AG04450 (cell line): Measurements from ENCODE around the gene ZFHX3. TPM values are rescaled to one million over a fixed set of nuclear protein-coding genes. Genes with fewer than 3 reads are reported as not detected.

Experiments
- CTCF ChIA-PET: fragments of 300-600, 350-600 bp; formaldehyde crosslinking; extraction: SDS; loops from one replicate; lab custom pipeline; 2022; ENCODE audit warnings: antibody characterized with exemption, inconsistent platforms; lab: Charles Lee
- POLR2A ChIA-PET: fragments of 350-600 bp; formaldehyde crosslinking; extraction: SDS; loops from one replicate; lab custom pipeline; 2021; ENCODE audit warnings: antibody characterized with exemption, inconsistent platforms; lab: Yijun Ruan, JAX
- DNase-seq: peaks from one replicate; pipeline ENCODE4 v3.0.0-alpha.2; 2011; ENCODE audit warnings: low read depth, low spot score
- H3K27ac ChIP-seq: one replicate; pipeline ENCODE4 v1.5.1; 2012; ENCODE audit warnings: low read depth, low read length, control low read depth
- H3K27me3 ChIP-seq: one replicate; pipeline ENCODE4 v1.6.0; 2012; ENCODE audit warnings: low read length; ENCODE audit not compliant: control insufficient read depth, insufficient read depth
- H3K4me3 ChIP-seq: 2 replicates; pipeline ENCODE4 v1.5.1; 2011; ENCODE audit warnings: mild to moderate bottlenecking, low read depth, low read length, control low read depth
- H3K9me3 ChIP-seq: 2 replicates; pipeline ENCODE4 v1.5.1; 2012; ENCODE audit warnings: low read length; ENCODE audit not compliant: control insufficient read depth, insufficient read depth
- CTCF ChIP-seq: IDR thresholded peaks from 2 replicates; pipeline ENCODE4 v1.5.1; 2011; ENCODE audit warnings: low read depth, low read length, control low read depth, inconsistent platforms
- polyA plus RNA-seq: library from polyadenylated mRNA; depleted of rRNA; stranded (reverse); fragments of >200 nt; gene quantifications from 2 replicates; pipeline ENCODE4 v1.2.3, GENCODE V29; 2011

The ZFHX3 gene
- polyA plus RNA-seq, 1 experiment = 3.3 TPM

GRCh38 chr16:72833482-72833881 lies 214.4 kb downstream of the ZFHX3 start:
- ChIA-PET CTCF (interaction anchor here (0.6 to 3.2 kb wide), 49 partner anchors 8 to 1122 kb away, joined by 3 to 120 read pairs (median 10); partner anchors contain the start of gene ZFHX3), POLR2A (no interaction called here)
- no peak for DNase-seq
- Histone ChIP-seq H3K27ac (no peak overlapping the region), H3K4me3 (no peak overlapping the region), H3K9me3 (no peaks in the 10 kb centered on the region), H3K27me3 (no peaks in the 10 kb centered on the region)
- no peak for TF ChIP-seq CTCF

- H3K27me3 ChIP-seq = no peaks in the 10 kb centered on the region
- no peak for DNase-seq
- H3K9me3 ChIP-seq = no peaks in the 10 kb centered on the region
- no peak overlapping the region for H3K27ac ChIP-seq
- no peak overlapping the region for H3K4me3 ChIP-seq
- ChIA-PET CTCF (interaction anchor here (0.5 to 3.2 kb wide), 129 partner anchors 8 to 1202 kb away, joined by 3 to 120 read pairs (median 5); partner anchors contain the start of gene ZFHX3), POLR2A (interaction anchor here (0.5 to 0.7 kb wide), 6 partner anchors 188 to 555 kb away, joined by 3 to 9 read pairs (median 3); no protein-coding TSS in a partner anchor)
- TF ChIP-seq CTCF = peak; percentile 100
Measured at GRCh38 chr16:72832621-72833248, 215.2 kb downstream of the ZFHX3 start.

- Histone ChIP-seq H3K27ac (no peak overlapping the region), H3K9me3 (no peaks in the 10 kb centered on the region), H3K27me3 (no peaks in the 10 kb centered on the region), H3K4me3 (no peak overlapping the region)
- no peak for DNase-seq
- ChIA-PET CTCF (no interaction called here), POLR2A (no interaction called here)
- no peak for TF ChIP-seq CTCF
Measured at GRCh38 chr16:72829846-72830775, 217.8 kb downstream of the ZFHX3 start.

GRCh38 chr16:72827866-72828265 lies 220.1 kb downstream of the ZFHX3 start:
- TF ChIP-seq CTCF = no peak
- Histone ChIP-seq H3K27me3 (no peaks in the 10 kb centered on the region), H3K4me3 (no peak overlapping the region), H3K27ac (no peak overlapping the region), H3K9me3 (no peaks in the 10 kb centered on the region)
- ChIA-PET CTCF (interaction anchor here (1.1 kb wide), 1 partner anchor 11 kb away, joined by 4 read pairs; no protein-coding TSS in a partner anchor), POLR2A (no interaction called here)
- DNase-seq = no peak
